ENCODE measurements around the gene DACT2.

Gene DACT2

GRCh38 chr6:168349718-168350210 lies 30.2 kb upstream of the DACT2 start:
- no peak for DNase-seq

- DNase-seq, result no peak
These were observed 28.6 kb upstream of the DACT2 start for GRCh38 chr6:168348186-168348585.

- DNase-seq, result no peak
These were observed 28.0 kb upstream of the DACT2 start for GRCh38 chr6:168347615-168348014.

- DNase-seq, result no peak
These were observed 27.5 kb upstream of the DACT2 start for GRCh38 chr6:168347053-168347452.

GRCh38 chr6:168345896-168346754 lies 26.5 kb upstream of the DACT2 start:
- DNase-seq, result no peak

- no peak for DNase-seq
These were observed 25.7 kb upstream of the DACT2 start for GRCh38 chr6:168345266-168345665.

GRCh38 chr6:168344338-168344737 lies 24.8 kb upstream of the DACT2 start:
- no peak for DNase-seq

GRCh38 chr6:168343239-168344150 lies 23.9 kb upstream of the DACT2 start:
- no peak for DNase-seq

GRCh38 chr6:168342636-168343035 lies 23.1 kb upstream of the DACT2 start:
- no peak for DNase-seq

- DNase-seq, result no peak
These were observed 21.8 kb upstream of the DACT2 start for GRCh38 chr6:168341280-168341900.

- no peak for DNase-seq
These were observed 21.2 kb upstream of the DACT2 start for GRCh38 chr6:168340819-168341218.

- DNase-seq, result no peak
These were observed 19.2 kb upstream of the DACT2 start for GRCh38 chr6:168338777-168339176.

- no peak for DNase-seq
These were observed 17.4 kb upstream of the DACT2 start for GRCh38 chr6:168336967-168337366.

- no peak for DNase-seq
These were observed 14.4 kb upstream of the DACT2 start for GRCh38 chr6:168333989-168334388.

- DNase-seq, result no peak
These were observed 13.9 kb upstream of the DACT2 start for GRCh38 chr6:168333491-168333890.

GRCh38 chr6:168333039-168333438 lies 13.5 kb upstream of the DACT2 start:
- DNase-seq, result no peak

GRCh38 chr6:168332020-168332419 lies 12.4 kb upstream of the DACT2 start:
- no peak for DNase-seq

- DNase-seq, result no peak
These were observed 11.5 kb upstream of the DACT2 start for GRCh38 chr6:168331058-168331457.

GRCh38 chr6:168330403-168330802 lies 10.8 kb upstream of the DACT2 start:
- DNase-seq, result no peak

- no peak for DNase-seq
These were observed 8.5 kb upstream of the DACT2 start for GRCh38 chr6:168328086-168328485.

GRCh38 chr6:168326294-168327261 lies 7.0 kb upstream of the DACT2 start:
- no peak for DNase-seq

- DNase-seq, result no peak
These were observed 3.4 kb upstream of the DACT2 start for GRCh38 chr6:168322966-168323365.
